WTC11 (cell line): ENCODE data around the gene ZNF226. TPM values are rescaled to one million over a fixed set of nuclear protein-coding genes. Genes with fewer than 3 reads are reported as not detected.
A peak's percentile ranks its signal among the peaks of the same experiment; 100 is the strongest.

ENCODE experiments used
- ATAC-seq: fragments of 200-7000 bp; cut with Tn5 transposase; 2 replicates; pipeline ENCODE4 v1.10.0; 2021; ENCODE audit warnings: mild to moderate bottlenecking, moderate library complexity
- CTCF ChIA-PET: fragments of 300-600 bp; sonication (Branson Sonifier 250); formaldehyde crosslinking; loops from one replicate; lab custom pipeline; 2021; ENCODE audit warnings: antibody characterized with exemption; lab: Charles Lee
- POLR2A ChIA-PET: fragments of 350-600 bp; sonication (Branson Sonifier 250); formaldehyde crosslinking; loops from one replicate; lab custom pipeline; 2021; ENCODE audit warnings: antibody characterized with exemption; lab: Charles Lee
- DNase-seq: peaks from one replicate; pipeline ENCODE4 v3.0.0; 2021; ENCODE audit warnings: low spot score
- H3K27ac Mint-ChIP-seq: 2 replicates; pipeline ENCODE4 v1.8.0; 2021; ENCODE audit warnings: mixed read lengths
- H3K27me3 Mint-ChIP-seq: 2 replicates; pipeline ENCODE4 v1.8.0; 2021; ENCODE audit warnings: low read depth, mild to moderate bottlenecking, moderate library complexity, mixed read lengths
- H3K36me3 Mint-ChIP-seq: 2 replicates; pipeline ENCODE4 v1.8.0; 2021; ENCODE audit warnings: mixed read lengths
- H3K4me1 Mint-ChIP-seq: 2 replicates; pipeline ENCODE4 v1.8.0; 2022; ENCODE audit warnings: mixed read lengths
- H3K4me3 Mint-ChIP-seq: 2 replicates; pipeline ENCODE4 v1.8.0; 2021; ENCODE audit warnings: mild to moderate bottlenecking, moderate library complexity, mixed read lengths
- H3K9me3 Mint-ChIP-seq: 2 replicates; pipeline ENCODE4 v1.8.0; 2021; ENCODE audit warnings: mixed read lengths
- ATF2 ChIP-seq: sonication (generic); formaldehyde crosslinking; IDR thresholded peaks from 2 replicates; pipeline ENCODE4 v1.8.1; 2022; ENCODE audit warnings: low read depth, missing genetic modification reagents, borderline replicate concordance
- CDX4 ChIP-seq: fragments of 250-450 bp; sonication (Bioruptor Pico); IDR thresholded peaks from 2 replicates; pipeline ENCODE4 v1.9.0; 2021; ENCODE audit warnings: moderate library complexity, mild to moderate bottlenecking, inconsistent platforms, borderline replicate concordance
- E2F5 ChIP-seq: sonication (generic); formaldehyde crosslinking; IDR thresholded peaks from 2 replicates; pipeline ENCODE4 v1.8.1; 2022; ENCODE audit warnings: mild to moderate bottlenecking, moderate library complexity, missing genetic modification reagents
- FOXK1 ChIP-seq: sonication (generic); formaldehyde crosslinking; IDR thresholded peaks from 2 replicates; pipeline ENCODE4 v1.8.0; 2022; ENCODE audit warnings: mild to moderate bottlenecking, moderate library complexity, missing genetic modification reagents
- GTF2I ChIP-seq: fragments of 250-450 bp; sonication (Bioruptor Pico); conservative IDR thresholded peaks from 2 replicates; pipeline ENCODE4 v1.4.0; 2021; ENCODE audit warnings: mild to moderate bottlenecking
- MYBL2 ChIP-seq: sonication (generic); formaldehyde crosslinking; IDR thresholded peaks from 2 replicates; pipeline ENCODE4 v1.8.1; 2023; ENCODE audit warnings: mild to moderate bottlenecking, moderate library complexity, missing genetic modification reagents
- NFATC4 ChIP-seq: fragments of 250-450 bp; sonication (Bioruptor Pico); IDR thresholded peaks from 2 replicates; pipeline ENCODE4 v1.9.0; 2021; ENCODE audit warnings: mild to moderate bottlenecking
- NR3C1 ChIP-seq: sonication (generic); formaldehyde crosslinking; conservative IDR thresholded peaks from 2 replicates; pipeline ENCODE4 v1.8.1; 2023; ENCODE audit warnings: low read depth, mild to moderate bottlenecking, missing genetic modification reagents
- PRDM15 ChIP-seq: sonication (generic); formaldehyde crosslinking; IDR thresholded peaks from 2 replicates; pipeline ENCODE4 v1.8.0; 2022; ENCODE audit warnings: missing genetic modification reagents
- RELA ChIP-seq: sonication (generic); formaldehyde crosslinking; IDR thresholded peaks from 2 replicates; pipeline ENCODE4 v1.8.1; 2022; ENCODE audit warnings: missing genetic modification reagents, mild to moderate bottlenecking, borderline replicate concordance
- RORB ChIP-seq: fragments of 250-450 bp; sonication (Bioruptor Pico); IDR thresholded peaks from 2 replicates; pipeline ENCODE4 v1.9.0; 2021; ENCODE audit warnings: mild to moderate bottlenecking
- SP1 ChIP-seq: sonication (generic); formaldehyde crosslinking; conservative IDR thresholded peaks from 2 replicates; pipeline ENCODE4 v1.8.1; 2022; ENCODE audit warnings: missing genetic modification reagents
- TP53 ChIP-seq: sonication (generic); formaldehyde crosslinking; IDR thresholded peaks from 2 replicates; pipeline ENCODE4 v1.8.1; 2023; ENCODE audit warnings: mild to moderate bottlenecking, missing genetic modification reagents
- USF1 ChIP-seq: sonication (generic); formaldehyde crosslinking; IDR thresholded peaks from 2 replicates; pipeline ENCODE4 v1.8.0; 2022; ENCODE audit warnings: mild to moderate bottlenecking, missing genetic modification reagents
- ZNF281 ChIP-seq: sonication (generic); formaldehyde crosslinking; IDR thresholded peaks from 2 replicates; pipeline ENCODE4 v1.8.0; 2023; ENCODE audit warnings: mild to moderate bottlenecking, missing genetic modification reagents
- ZNF317 ChIP-seq: sonication (generic); formaldehyde crosslinking; IDR thresholded peaks from 2 replicates; pipeline ENCODE4 v1.8.1; 2023; ENCODE audit warnings: low read depth, mild to moderate bottlenecking, moderate library complexity, missing genetic modification reagents, borderline replicate concordance
- ZNF425 ChIP-seq: fragments of 250-450 bp; sonication (Bioruptor Pico); conservative IDR thresholded peaks from 2 replicates; pipeline ENCODE4 v1.9.0; 2021; ENCODE audit warnings: mild to moderate bottlenecking
- ZNF532 ChIP-seq: fragments of 250-450 bp; sonication (Bioruptor Pico); IDR thresholded peaks from 2 replicates; pipeline ENCODE4 v1.9.0; 2021; ENCODE audit warnings: mild to moderate bottlenecking, borderline replicate concordance
- total RNA-seq: library from RNA; stranded (reverse); gene quantifications from 3 replicates; pipeline ENCODE4 v1.2.3, GENCODE V29; 2021

Gene ZNF226
- total RNA-seq, 1 experiment from 2014 or later: 18.5 TPM

- no peak for TF ChIP-seq CDX4 (CRISPR knock-in tag)
- TF ChIP-seq SP1 (CRISPR knock-in tag): no peak
- TF ChIP-seq ZNF532: no peak
- peak; percentile 85 for TF ChIP-seq GTF2I
- TF ChIP-seq FOXK1 (CRISPR knock-in tag): no peak
- no peak for TF ChIP-seq RELA (CRISPR knock-in tag)
- no peak for TF ChIP-seq PRDM15 (CRISPR knock-in tag)
- no peak for TF ChIP-seq ATF2 (CRISPR knock-in tag)
- TF ChIP-seq MYBL2: no peak
- no peak for TF ChIP-seq RORB (CRISPR knock-in tag)
- TF ChIP-seq, all 79 proteins: peak for 4
Observed at GRCh38 chr19:44141191-44142058, 23.5 kb upstream of the ZNF226 start, which contains the start of gene ZNF234 (continued).

- H3K27me3 Mint-ChIP-seq: no peaks in the 10 kb centered on the region; the same call in 1 of the 2 replicates
- ChIA-PET CTCF (no interaction called here), POLR2A (no interaction called here)
- H3K27ac Mint-ChIP-seq: no peak overlapping the region
- DNase-seq (no peak), ATAC-seq (no peak)
- H3K9me3 Mint-ChIP-seq: no peaks in the 10 kb centered on the region
- peaks cover 2% of the 10 kb centered on the region; the same call in 1 of the 2 replicates for H3K36me3 Mint-ChIP-seq
- peak overlapping the region; percentile 89 for H3K4me3 Mint-ChIP-seq
- peaks cover 14% of the 10 kb centered on the region for H3K4me1 Mint-ChIP-seq
- no peak for TF ChIP-seq NR3C1 (CRISPR knock-in tag)
- no peak for TF ChIP-seq TP53 (CRISPR knock-in tag)
- TF ChIP-seq ZNF317 (CRISPR knock-in tag): no peak
- TF ChIP-seq E2F5: no peak
- no peak for TF ChIP-seq NFATC4 (CRISPR knock-in tag)
- TF ChIP-seq USF1 (CRISPR knock-in tag): no peak
- no peak for TF ChIP-seq ZNF281
- no peak for TF ChIP-seq ZNF425 (CRISPR knock-in tag)
Observed at GRCh38 chr19:44142059-44142433, 22.9 kb upstream of the ZNF226 start.
